GM23248 (cell line): ENCODE results near the gene BUB1B.

Experiments used
- EZH2 ChIP-seq: fragments of 200-600 bp; sonication (generic); IDR thresholded peaks from 2 replicates; pipeline ENCODE4 v1.6.1; 2018; ENCODE audit warnings: antibody characterized with exemption, mild to moderate bottlenecking; ENCODE audit not compliant: insufficient read depth, poor library complexity, severe bottlenecking
- EZH2phosphoT487 ChIP-seq: fragments of 200-600 bp; sonication (generic); IDR thresholded peaks from 2 replicates; pipeline ENCODE4 v1.6.1; 2018; ENCODE audit warnings: antibody characterized with exemption, moderate library complexity, mild to moderate bottlenecking, low read depth; ENCODE audit not compliant: insufficient read depth

DNA sequence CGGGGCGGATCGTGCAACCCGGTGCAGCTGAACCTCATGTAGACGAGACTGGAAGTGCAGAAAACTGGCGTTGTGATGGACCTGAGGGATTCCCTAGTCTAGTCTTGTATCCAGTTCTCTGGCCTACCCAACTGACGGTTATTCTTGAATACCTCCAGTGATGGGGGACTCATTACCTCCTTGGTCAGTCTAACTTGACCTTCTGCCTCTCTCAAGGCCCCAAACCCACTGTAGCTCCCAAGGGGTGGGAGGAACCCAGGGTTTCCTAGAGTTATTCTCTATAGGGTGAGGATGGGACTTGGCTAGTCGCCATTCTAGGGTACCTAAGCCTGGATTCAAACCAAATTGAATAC, 89.4 kb downstream of the BUB1B start:
- TF ChIP-seq EZH2phosphoT487 (no peak), EZH2 (no peak)
